ENCODE measurements around the gene MYH14. TPM values are rescaled to one million over a fixed set of nuclear protein-coding genes. Genes with fewer than 3 reads are reported as not detected.

MYH14 gene
- total and polyA plus RNA-seq, 2 of the 8 experiments (the other 6 are each of a cell fraction or from before 2014, with no cell fraction given): 17.3 to 28.6 TPM

DNA sequence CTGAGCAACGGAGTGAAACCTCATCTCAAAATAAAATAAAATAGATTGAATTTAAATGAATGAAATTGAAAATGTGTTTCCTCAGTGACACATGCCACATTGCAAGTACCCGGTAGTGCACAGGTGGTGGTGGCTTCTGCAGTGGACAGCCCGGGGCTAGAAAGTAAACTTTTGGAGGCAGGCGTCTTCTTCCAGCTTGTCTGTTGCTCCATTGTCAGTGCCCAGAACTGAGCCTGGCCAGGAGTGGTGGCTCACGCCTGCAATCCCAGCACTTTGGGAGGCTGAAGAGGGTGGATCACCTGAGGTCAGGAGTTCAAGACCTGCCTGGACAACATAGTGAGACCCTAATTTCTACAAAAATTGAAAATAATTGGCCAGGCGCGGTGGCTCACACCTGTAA is 5.7 kb downstream of the MYH14 start:
- H2BK5ac ChIP-seq (ENCODE audit: low read depth, low read length): no peak overlapping the region
- TF ChIP-seq CHD2 (IDR thresholded peaks at IDR 0.05; ENCODE audit: low read length): no peak
- peaks cover 0 to 19% (median 8%) of the 10 kb centered on the region in 4 experiments; a peak in 2 of 8 replicates for H3K36me3 ChIP-seq (ENCODE audit: control insufficient read depth in 2 of 4, insufficient read depth in 4 of 4, low read length in 3 of 4)
- no peak overlapping the region for H3K9ac ChIP-seq (replicated peaks in 1 of 4; ENCODE audit: extremely low read depth in 1 of 4, low read depth in 3 of 4, low read length in 3 of 4)
- H2BK20ac ChIP-seq (ENCODE audit: low read length): no peak overlapping the region
- no peak for DNase-seq (ENCODE audit: low read depth in 1 of 2, low spot score in 2 of 2)
- H2BK12ac ChIP-seq (ENCODE audit: low read depth, low read length): no peak overlapping the region
- no peak for FAIRE-seq
- H3K9me3 ChIP-seq (ENCODE audit: insufficient read depth in 2 of 2, low read depth in 1 of 2, low read length in 1 of 2): peaks cover 0 to 2% of the 10 kb centered on the region in 2 experiments; a peak in 1 of 4 replicates
- no peak overlapping the region for H4K5ac ChIP-seq (ENCODE audit: insufficient read length, low read depth, low read length)
- no peaks in the 10 kb centered on the region for H3K79me2 ChIP-seq (ENCODE audit: control insufficient read depth in 1 of 2, insufficient read depth in 2 of 2, low read length in 2 of 2)
- H3K23me2 ChIP-seq (ENCODE audit: low read depth, low read length): peaks cover 5% of the 10 kb centered on the region; the same call in 1 of the 2 replicates
- WGBS, 2 experiments (ENCODE audit: extremely low coverage in 1 of 2, insufficient coverage in 1 of 2, insufficient read length in 1 of 2, insufficient replicate concordance in 2 of 2, low coverage in 1 of 2, low lambda C conversion rate in 2 of 2, missing lambda C conversion rate in 1 of 2): 90% methylated on average over 7 of the region's 7 CpGs; no CpG with 5 or more reads in 1 of the 2 experiments
- peaks cover 0 to 5% (median 2%) of the 10 kb centered on the region in 4 experiments; a peak in 5 of 7 replicates for H3K4me1 ChIP-seq (replicated peaks in 1 of 4; ENCODE audit: control insufficient read depth in 3 of 4, insufficient read depth in 4 of 4, low read length in 3 of 4)
- no peak overlapping the region for H3K56ac ChIP-seq (replicated peaks; ENCODE audit: insufficient read length, low read depth, low read length)
- no peak overlapping the region for H2AK5ac ChIP-seq (ENCODE audit: low read depth, low read length)
- ChIA-PET POLR2A (ENCODE audit: partially characterized antibody) (no interaction called here), CTCF (ENCODE audit: partially characterized antibody) (interaction anchor here (1.6 kb wide), 1 partner anchor 10 kb away, joined by 4 read pairs; no protein-coding TSS in a partner anchor)
- H3K23ac ChIP-seq (ENCODE audit: insufficient read length): no peak overlapping the region
- H3K4ac ChIP-seq (replicated peaks; ENCODE audit: insufficient read length, low read depth, low read length): no peak overlapping the region
- no peak overlapping the region for H2BK120ac ChIP-seq (replicated peaks; ENCODE audit: low read depth, low read length)
- no peak overlapping the region for H3K4me2 ChIP-seq (ENCODE audit: insufficient read depth in 1 of 2, low read depth in 2 of 2, low read length in 2 of 2)
- no peak overlapping the region for H3K27ac ChIP-seq (ENCODE audit: low read depth, low read length)
- peaks cover 0 to 7% of the 10 kb centered on the region in 2 experiments for H4K20me1 ChIP-seq (replicated peaks in 1 of 2; ENCODE audit: control insufficient read depth in 1 of 2, insufficient read depth in 2 of 2, low read length in 2 of 2)
- H3K14ac ChIP-seq (ENCODE audit: insufficient read length): no peak overlapping the region
- H4K91ac ChIP-seq (replicated peaks; ENCODE audit: insufficient read length, low read length): no peak overlapping the region
- no peak overlapping the region for H3K4me3 ChIP-seq (ENCODE audit: extremely low read depth in 1 of 4, insufficient read depth in 2 of 4, low read depth in 3 of 4, low read length in 4 of 4)
- H3K27me3 ChIP-seq (replicated peaks in 1 of 4; ENCODE audit: control insufficient read depth in 3 of 4, extremely low read depth in 1 of 4, insufficient read depth in 3 of 4, low read length in 3 of 4): peaks cover 0 to 2% (median under 1%) of the 10 kb centered on the region in 4 experiments; a peak in 3 of 7 replicates
- no peak overlapping the region for H3K18ac ChIP-seq (ENCODE audit: extremely low read depth, low read length)
- H2BK15ac ChIP-seq (ENCODE audit: low read length): no peak overlapping the region
- H2AFZ ChIP-seq (ENCODE audit: low read length): no peak overlapping the region
- no peaks in the 10 kb centered on the region; the same call in none of the 2 replicates for H3K79me1 ChIP-seq (ENCODE audit: low read depth, low read length)
- H4K8ac ChIP-seq (ENCODE audit: extremely low read depth, insufficient read depth, low read length): no peak overlapping the region
